ENCODE measurements around the gene OR2T10.
"Not testable (repeated sequence)": the region's sequence is repeated elsewhere in the genome, so short reads cannot be mapped to it uniquely, and the experiment has no call there.

Gene OR2T10, protein sequence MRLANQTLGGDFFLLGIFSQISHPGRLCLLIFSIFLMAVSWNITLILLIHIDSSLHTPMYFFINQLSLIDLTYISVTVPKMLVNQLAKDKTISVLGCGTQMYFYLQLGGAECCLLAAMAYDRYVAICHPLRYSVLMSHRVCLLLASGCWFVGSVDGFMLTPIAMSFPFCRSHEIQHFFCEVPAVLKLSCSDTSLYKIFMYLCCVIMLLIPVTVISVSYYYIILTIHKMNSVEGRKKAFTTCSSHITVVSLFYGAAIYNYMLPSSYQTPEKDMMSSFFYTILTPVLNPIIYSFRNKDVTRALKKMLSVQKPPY

DNA sequence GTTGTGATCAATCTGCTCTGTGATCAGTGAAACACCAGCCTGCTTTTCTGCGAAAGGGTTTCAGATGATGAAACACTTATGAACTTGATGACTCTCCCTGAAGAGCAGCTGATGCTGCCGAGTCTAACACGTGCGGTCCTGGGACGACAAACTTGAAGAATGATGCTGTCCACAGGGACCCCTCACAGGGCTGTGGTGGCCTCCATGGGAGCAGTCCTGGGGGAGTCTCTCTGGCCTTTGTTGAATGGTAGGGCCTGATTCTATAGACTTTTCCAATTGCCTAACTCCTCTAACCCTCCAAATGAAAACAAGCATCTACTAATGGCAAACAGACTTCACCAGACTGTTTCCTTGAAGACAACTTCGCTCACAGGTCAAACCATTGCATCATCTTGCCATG lies at the start of gene OR2T10:
TSS of gene OR2T10 (minus strand) at position 112 of the 400 bp plus-strand sequence. CDS start 3,932 bp downstream, outside the sequence.
- no peak for DNase-seq

DNA sequence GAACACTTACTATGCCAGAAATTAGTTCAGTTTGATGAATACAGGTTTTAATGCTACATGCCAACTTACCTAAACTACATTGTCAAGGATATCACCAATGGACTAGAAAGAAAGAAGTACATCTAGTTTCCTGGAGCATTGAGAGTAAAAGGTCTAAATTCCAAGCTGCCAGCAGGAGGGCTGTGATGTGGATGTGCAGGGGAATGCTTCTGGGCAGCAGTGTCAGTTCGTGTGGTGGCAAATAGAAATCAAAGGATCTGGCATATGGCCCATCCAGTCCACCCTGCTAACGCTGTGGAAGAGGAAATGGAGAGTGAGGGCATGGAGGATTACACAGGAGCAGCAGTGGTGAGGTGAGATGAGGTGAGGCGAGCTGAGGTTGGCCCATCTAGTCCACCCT lies 47.7 kb upstream of the OR2T10 start, which contains the start of gene OR2T35:
TSS of gene OR2T35 (minus strand) at position 101 of the 400 bp plus-strand sequence. CDS start 6,020 bp downstream, outside the sequence.
- not testable (repeated sequence) for DNase-seq

DNA sequence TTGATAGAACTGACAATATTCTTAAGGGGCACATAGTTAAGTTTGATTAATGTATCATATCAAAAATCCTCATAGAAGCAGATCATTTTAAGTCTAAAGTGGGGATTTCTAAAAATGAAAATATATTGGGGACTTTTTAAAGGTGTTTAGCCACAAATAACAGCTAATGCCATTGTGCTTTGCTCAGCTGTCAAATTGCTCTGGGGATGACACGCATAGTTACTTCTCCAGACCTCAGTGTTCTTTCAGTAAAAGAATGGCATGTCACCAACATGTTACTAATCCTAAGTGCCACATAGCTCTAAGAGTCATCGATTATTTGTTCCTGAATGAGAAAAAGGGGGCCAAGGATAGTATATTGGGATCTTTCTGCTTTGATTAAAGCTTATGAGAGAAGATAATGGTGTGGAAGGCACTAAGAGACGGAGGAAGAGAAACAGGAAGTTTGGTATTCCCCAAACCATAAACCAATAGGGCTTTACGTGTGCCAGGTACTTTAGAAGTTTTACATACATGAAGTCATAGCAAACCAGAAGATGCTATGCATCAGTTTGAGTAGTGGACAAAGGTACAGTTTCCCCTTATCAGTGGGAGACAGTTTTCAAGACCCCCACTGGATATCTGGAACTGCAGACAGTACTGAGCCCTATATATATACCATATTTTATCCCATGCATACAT lies 45.6 kb upstream of the OR2T10 start:
- not testable (repeated sequence) for DNase-seq

DNA sequence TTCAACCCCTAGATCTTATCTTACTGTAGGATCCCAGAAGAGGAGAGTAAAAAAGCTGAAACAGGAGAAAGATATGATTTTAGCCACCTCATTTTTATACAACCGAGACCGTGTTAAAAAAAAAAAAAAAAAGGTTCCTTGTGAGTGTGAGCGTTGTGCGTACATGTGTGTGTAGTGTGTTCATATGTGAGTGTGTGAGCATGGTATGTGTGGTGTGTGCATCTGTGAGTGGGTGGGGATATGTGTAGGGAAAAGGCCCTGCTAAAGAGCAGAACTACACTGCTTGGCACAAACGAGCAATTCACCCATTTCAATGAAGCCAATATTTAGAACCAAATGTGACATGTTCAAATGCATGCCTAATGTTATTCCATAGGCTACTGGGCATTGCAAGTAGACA lies 44.1 kb upstream of the OR2T10 start:
- not testable (repeated sequence) for DNase-seq

DNA sequence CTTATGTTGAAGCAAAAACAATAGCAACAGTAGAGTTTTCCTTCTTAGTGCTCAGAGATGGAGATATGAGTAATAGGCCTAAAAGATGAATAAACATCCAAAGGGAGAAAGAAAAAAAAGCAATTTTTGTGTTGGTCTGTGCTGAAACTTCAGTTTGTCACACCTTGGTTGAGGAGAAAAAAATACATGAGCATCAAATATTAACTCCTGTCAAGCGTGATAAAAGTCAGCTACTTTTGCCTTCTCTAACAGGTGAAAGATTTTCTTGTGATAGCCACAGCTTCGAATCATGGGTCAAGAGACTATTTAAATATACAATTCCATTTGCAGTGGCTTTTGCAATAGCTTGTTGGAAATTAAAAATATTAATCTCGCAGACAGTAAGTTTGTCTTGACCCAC lies 43.4 kb upstream of the OR2T10 start:
- not testable (repeated sequence) for DNase-seq

DNA sequence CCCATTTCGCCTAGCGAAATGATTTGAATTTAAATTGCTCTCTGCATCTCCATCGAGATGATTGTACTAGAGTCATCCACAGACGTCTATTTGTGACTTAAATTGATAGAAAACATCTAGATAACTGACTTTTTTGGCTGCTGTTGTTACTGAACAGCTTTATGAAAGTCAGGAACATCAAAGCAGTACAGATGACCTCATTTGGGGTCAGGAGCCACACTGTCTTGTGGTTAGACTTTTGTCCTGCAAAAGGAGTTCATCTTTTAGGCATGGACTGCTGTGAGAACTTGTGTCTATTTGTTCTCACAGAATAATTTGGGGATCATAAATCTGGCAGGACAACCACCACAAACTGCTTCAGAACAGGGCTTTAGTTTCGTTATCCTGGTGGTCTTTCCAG lies 42.2 kb upstream of the OR2T10 start:
- not testable (repeated sequence) for DNase-seq

DNA sequence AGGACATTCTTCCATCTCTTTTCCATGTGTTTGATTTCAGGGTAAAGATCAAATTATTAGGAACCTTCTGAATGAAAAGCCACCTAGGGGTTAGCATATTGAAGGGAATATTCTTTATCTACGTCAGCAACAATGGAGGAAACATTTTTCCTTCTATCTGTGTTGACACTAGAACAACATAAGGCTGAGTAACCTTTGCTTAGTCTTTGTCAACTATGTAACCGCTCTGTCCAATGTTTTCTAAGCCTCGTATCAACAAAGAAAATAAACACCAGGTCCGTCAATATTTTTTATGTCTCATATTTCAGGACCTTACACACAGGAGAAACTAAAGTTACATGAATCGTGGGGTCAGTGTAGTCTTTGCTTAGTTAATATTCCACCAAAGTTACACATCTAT lies 39.1 kb upstream of the OR2T10 start:
- DNase-seq, result not testable (repeated sequence)

DNA sequence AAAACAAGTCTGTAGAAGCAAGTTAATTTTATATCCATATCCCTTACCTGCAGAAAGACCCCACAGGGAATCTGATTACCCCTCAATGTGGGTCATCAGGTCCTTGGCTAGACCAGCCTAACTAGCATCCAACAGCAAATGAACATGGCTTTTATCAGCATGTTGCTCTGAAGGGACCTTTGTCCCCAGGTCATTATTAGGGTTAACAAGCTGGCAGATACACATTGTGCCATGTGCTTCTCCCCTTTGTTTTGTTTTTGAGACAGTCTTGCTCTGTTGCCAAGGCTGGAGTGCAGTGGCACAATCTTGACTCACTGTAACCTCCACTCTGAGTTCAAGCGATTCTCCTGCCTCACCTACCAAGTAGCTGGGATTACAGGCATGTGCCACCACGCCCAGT lies 37.5 kb upstream of the OR2T10 start, which contains the start of gene OR2T11:
TSS of gene OR2T11 (minus strand) at position 101 of the 400 bp plus-strand sequence. CDS start 7,963 bp downstream, outside the sequence.
- not testable (repeated sequence) for DNase-seq

DNA sequence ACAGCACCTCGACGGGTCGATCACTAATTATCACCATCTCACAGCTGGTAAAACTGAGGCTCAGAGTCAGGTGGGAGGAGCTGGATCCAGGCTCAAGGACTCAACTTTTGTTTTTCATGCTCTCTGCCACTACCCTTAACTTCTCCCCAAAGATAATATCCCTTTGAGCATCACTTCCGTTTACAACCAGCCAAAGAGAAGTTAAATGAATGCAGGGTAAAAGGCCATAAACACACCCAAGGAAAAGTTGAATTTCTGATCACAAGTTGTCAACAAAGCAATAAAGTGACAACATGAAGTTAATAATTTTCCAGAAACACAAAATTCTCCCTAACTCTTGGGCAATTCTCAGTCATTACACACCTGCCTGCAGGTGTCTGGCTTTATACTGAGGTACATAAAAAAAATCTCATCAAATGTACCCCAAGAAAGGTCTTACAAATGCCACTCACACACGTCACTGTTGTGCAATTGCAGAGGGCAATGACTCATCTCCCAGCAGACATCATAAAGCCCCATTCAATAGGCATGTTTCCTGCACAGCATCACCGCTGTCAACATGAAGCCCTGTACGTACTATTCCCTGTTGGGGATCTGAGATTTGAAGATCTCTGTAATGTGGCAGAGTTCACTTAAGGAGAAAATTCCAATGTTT lies 34.0 kb upstream of the OR2T10 start:
- DNase-seq, result peak; percentile 3

DNA sequence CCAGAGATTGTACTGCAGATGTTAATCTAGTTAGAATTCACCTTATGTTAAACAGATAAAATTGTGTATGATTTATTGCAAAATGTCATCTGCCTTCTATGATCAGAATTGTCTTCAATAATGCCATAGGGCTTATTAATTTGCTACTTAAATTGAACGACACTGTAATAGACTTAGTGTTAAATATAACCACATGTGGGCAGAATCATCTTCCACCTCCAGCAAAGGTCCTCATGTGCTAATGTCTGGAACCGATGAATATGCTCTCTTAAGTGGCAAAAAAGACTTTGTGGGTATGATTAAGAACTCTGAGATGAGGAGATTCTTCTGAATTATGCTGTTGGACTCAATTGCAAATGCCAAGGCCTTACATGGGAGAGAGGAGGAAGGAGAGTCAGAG lies 33.1 kb upstream of the OR2T10 start:
- no peak for DNase-seq

DNA sequence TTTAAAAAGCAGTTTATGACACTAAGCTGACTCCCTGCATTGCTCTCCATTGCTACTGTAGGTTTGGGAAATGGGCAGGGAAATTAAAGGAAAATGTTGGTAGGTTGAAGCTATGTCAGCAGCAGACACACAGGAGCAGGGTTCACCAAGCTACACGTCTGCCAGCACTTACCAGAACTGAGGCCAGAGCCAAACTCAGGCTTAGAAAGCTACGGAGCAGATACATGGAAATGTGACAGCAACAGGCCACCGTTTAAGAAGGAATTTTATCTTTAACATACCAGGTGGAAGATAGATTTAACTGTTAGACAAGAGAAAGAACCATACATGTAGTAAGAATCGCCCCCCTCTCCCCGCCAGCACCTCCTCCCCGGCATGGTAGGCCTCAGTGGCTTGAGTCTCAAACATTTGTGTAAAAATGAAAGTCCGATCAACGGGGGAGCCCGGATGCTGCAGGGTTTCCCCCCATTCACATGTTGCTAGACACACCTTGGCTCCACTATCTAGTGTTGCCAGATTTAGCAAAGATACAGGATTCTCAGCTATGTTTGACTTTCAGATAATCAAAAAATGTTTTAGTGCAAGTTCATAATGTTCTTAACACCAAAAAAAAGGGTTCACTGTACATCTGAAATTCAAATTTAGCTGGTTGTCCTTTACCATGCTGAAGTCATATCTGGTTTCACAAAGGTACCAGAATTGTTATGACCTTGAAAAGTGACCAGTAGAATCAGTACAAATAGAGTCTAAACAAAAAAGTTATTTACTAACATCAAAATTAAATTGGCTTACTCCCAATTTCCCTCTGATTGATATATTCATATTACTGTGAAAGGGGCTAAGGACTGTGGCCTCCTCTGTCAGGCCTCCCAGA lies 30.7 kb upstream of the OR2T10 start:
- no peak for DNase-seq

DNA sequence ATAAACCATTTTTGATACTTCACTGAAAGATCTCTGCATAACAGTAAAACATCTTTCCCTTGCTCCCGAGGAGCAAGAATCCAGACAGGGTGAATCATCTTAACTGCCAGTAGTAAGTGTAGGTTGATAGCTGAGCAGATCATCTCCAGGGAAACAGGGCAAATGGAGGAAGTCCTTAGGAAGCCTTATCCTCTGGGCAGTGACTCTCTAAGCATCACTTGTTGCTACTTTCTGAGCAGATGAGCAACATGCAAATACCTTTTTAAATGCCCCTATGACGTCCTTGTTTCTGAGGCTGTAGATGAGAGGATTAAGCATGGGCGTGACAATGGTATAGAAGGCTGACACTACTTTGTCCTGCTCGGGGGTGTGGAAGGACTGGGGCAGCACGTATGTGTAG lies 28.5 kb upstream of the OR2T10 start:
- no peak for DNase-seq

DNA sequence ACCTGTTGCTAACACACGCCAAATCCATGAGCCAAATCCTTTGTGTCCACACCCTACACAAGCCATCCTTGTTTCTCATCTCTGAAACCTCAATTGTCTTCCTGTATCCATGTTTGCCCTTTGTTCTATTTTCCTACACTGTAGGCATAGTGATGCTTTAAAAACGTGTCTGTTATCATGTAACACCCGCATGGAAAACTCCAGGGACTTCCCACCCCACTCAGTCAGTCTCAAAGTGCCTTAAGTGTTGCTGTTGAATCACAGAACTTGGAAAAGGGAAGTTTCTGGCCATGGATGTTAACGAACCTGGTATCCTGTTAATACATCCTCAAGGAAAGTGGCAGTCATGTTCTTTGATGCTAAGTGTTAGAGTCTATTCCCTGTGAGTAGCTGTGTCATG lies 27.7 kb upstream of the OR2T10 start:
- DNase-seq, result no peak

DNA sequence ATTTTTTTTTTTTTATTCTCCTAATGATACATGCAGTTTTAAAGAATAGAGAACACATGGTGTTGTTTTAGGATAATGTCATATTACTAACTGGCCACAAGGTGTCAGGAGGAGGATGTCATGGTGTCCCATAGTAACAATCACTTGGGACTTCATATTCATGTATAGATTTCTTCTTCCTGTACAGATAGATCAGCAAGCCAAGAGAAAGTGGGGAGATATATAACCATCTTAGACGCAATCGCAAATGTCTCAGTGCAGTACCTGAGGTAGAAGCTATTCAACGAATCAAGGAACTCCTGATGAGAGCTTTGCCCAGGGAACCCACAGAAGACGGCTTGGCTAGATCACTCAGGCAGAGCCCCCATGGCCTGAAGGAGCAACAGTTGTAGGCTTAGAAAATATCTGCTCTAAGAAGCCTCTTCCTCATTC lies 25.1 kb upstream of the OR2T10 start:
- peak; percentile 61 for DNase-seq

DNA sequence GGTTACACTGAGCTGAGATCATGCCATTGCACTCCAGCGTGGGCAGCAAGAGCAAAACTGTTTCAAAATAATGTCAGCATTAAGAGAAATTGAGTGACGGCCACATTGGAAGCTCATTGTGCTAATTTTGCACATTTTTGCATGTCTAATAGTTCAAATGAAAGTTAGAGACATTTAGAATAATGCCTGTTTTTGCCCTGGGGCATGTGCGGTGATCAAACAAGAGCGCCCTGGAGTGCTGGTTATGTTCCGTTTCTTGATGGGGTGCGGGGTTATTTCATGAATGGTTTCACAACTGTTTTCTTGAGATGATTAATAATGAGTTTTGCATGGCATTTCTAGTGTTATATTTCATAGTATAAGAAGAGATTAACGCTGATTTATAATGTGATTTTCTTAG lies 24.3 kb upstream of the OR2T10 start:
- no peak for DNase-seq

DNA sequence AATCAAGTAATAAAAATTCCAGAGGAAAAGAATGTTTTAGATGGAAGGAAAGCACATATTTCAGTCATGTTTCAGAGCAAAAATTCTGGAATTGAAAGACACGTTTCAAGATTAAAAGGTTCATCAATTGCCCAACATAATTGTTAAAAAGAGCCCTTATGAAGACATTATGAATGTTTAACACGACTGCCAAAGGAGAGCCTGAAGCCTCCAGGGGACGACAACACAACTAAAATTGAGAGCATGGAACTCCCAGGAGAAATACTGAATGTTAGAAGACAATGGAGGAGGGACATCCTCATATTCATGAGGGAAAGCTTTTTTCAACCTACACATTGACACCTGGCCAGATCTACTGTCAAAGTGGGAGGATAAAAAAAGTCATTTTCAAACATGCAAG lies 21.4 kb upstream of the OR2T10 start:
- DNase-seq, result no peak

DNA sequence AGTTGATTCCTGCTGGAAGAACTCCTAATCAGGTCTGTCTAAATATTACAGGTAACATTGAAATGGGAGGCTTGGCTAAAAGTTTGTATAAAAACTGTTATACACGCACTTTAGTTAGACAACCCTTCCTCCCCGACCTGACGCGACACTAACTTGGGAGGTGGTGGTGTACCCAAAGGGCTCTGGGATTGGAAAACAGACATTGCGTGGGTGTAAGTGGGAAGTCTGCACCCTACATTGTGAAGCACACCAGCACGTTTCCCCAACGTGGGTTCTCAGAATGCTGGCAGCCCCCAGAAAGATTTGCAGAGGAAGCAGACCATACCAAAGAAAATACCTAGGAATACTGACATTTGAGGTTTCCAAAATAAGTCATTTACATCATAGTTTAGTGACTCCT lies 20.6 kb upstream of the OR2T10 start:
- no peak for DNase-seq

DNA sequence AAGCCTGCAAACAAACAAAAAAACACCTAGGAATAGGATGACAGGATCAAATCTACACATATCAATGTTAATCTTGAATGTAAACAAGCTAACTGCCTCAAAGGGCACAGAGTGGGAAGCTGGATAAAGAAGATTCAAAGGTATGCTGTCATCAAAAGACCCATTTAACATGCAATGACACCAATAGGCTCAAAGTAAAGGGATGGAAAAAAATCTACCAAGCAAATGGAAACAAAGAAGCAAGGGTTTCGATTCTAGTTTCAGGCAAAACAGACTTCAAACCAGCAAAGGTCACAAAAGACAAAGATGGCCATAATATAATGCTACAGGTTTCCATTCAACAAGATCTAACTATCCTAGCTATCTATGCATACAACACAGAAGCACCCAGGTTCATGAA lies 16.2 kb upstream of the OR2T10 start:
- no peak for DNase-seq

DNA sequence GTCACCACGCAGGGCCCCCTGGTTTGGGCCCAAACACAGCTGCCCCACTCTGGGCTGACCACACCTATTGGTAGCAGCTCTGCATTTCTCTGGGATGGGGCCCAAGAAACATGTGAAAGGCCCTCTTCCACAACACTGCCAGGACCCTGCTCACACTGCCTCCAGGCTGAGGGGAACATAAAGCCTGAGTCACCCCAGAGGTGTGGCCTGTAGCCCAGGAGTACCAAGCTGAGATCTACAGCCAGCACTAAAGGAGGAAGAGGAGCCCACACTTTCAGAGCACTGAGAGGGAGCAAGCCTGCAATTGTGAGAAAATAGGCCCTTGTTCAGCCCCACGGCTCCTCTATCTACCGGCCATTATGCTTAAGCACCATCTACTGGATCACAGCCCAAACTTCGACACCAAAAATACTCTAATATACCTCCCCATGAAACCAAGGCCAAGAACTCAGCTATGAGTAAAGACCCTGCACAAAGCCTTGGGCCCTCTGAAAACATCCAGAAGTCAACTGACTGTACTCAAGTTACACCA lies 14.4 kb upstream of the OR2T10 start:
- DNase-seq, result peak; percentile 6

DNA sequence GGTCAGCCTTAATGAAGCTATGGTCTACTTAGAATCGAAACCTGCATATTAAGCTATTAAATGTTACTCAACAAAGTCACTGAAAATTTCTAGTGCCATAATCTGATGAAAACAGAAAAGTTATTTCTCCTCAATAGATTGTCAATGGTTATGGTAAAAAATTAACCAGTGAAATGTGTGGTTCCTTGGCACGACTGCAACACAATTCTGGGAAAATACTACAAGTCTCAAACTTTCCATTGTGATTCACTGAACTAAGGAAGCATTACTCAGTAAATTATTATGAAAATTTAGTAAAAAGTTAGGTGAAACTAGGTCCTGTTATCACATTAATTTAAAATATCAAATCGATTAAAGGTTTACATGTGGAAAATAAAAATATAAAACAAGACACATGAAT lies 12.8 kb upstream of the OR2T10 start:
- no peak for DNase-seq

DNA sequence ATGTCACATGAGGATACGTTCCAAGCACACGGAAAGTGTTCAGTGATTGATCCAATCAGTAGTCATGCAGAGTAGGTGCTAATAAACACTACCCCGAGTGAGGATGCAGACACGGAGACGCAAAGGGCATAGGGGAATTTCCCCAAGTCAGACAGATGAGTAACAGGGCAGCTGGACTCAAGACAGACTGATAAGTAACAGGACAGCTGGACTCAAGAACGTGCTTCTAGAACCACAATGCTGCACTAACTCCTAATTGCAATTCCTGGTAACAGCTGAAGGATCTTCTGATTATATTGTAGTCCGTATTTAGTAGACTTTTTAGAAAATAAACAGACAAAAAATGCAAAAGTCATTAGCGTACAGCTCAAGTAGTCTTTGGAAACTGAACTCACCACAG lies 1.9 kb upstream of the OR2T10 start:
- no peak for DNase-seq

DNA sequence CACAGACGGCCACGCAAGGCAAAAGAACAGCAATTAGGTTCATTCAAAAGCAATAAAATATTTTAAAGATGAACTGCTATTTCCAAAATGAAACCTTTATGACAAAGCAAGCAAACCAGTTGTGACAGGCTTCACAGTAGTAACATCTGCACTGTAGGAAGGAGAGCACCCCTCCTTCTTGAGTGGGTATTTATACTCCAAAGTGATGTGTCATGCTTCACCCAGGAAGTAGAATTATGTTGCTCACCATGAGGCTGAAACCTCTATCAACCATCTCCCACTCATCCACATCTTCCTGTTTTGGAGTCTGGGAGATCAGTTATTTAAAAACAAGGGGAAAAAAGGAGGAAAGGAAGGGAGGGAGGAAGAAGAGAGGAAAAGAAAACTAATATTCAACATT lies 885 bp downstream of the OR2T10 start:
- peak; percentile 7 for DNase-seq

Data from hematopoietic multipotent progenitor cell treated with erythropoietin and hydrocortisone succinate and interleukin-3 and kit ligand, for 4 days (in vitro differentiated cells).